SH-SY5Y (cell line): ENCODE measurements around the gene CTIF.

ENCODE experiments used
- GATA2 ChIP-seq: IDR thresholded peaks from 2 replicates; pipeline ENCODE4 v1.6.1; 2011; ENCODE audit warnings: mild to moderate bottlenecking, low read depth, low read length
- GATA3 ChIP-seq: IDR thresholded peaks from 2 replicates; pipeline ENCODE4 v1.6.1; 2011; ENCODE audit warnings: low read depth, mild to moderate bottlenecking, low read length, moderate library complexity

- TF ChIP-seq GATA2: no peak
- TF ChIP-seq GATA3: no peak
Observed at GRCh38 chr18:48675912-48676311, 137.1 kb downstream of the CTIF start.
